Measurements from ENCODE around the gene AAMDC. TPM values are rescaled to one million over a fixed set of nuclear protein-coding genes. Genes with fewer than 3 reads are reported as not detected.

AAMDC gene
- total RNA-seq, 4 donors from 2014 or later = 14.4 to 30.7 TPM; not detected in 2

GRCh38 chr11:77778549-77778948 is 42.4 kb upstream of the AAMDC start:
- Histone ChIP-seq H3K4me3 (no peak overlapping the region), H3K9me3 (no peaks in the 10 kb centered on the region), H3K27me3 (no peaks in the 10 kb centered on the region), H3K27ac (no peak overlapping the region), H3K36me3 (no peaks in the 10 kb centered on the region), H3K4me1 (peaks cover 0 to 3% (median 0%) of the 10 kb centered on the region in 4 donors)
- TF ChIP-seq EP300 (IDR thresholded peaks at IDR 0.05; ENCODE audit: low read depth) (no peak), CTCF (IDR thresholded peaks at IDR 0.05) (no peak), POLR2A (IDR thresholded peaks at IDR 0.05) (no peak), POLR2AphosphoS5 (IDR thresholded peaks at IDR 0.05) (no peak)
- intact Hi-C loops (cut with DNase I; ENCODE audit: low total_unique reads) (no loop called here), in situ Hi-C loops (cut with MboI; ENCODE audit: low pct_ligation_motif_present in 1 of 4, low pct_unique_long_range_greater_than_20kb in 1 of 4, low sequenced_read_pairs in 3 of 4) (no loop called here)
- 21 to 60% methylated on average over 1 of the region's 1 CpG for WGBS, 2 donors (ENCODE audit: low coverage in 1 of 2)
- no peak for DNase-seq

GRCh38 chr11:77779935-77780334 is 41.0 kb upstream of the AAMDC start:
- Histone ChIP-seq H3K4me1 (peaks cover 0 to 9% (median 0%) of the 10 kb centered on the region in 4 donors), H3K4me3 (no peak overlapping the region), H3K27me3 (no peaks in the 10 kb centered on the region), H3K27ac (no peak overlapping the region), H3K36me3 (no peaks in the 10 kb centered on the region), H3K9me3 (no peaks in the 10 kb centered on the region)
- no peak for DNase-seq
- intact Hi-C loops (cut with DNase I; ENCODE audit: low total_unique reads) (no loop called here), in situ Hi-C loops (cut with MboI; ENCODE audit: low pct_ligation_motif_present in 1 of 4, low pct_unique_long_range_greater_than_20kb in 1 of 4, low sequenced_read_pairs in 3 of 4) (no loop called here)
- TF ChIP-seq POLR2AphosphoS5 (IDR thresholded peaks at IDR 0.05) (no peak), EP300 (IDR thresholded peaks at IDR 0.05; ENCODE audit: low read depth) (no peak), CTCF (IDR thresholded peaks at IDR 0.05) (no peak), POLR2A (IDR thresholded peaks at IDR 0.05) (no peak)

- intact Hi-C loops (cut with DNase I; ENCODE audit: low total_unique reads) = no loop called here
- Histone ChIP-seq H3K27me3 (no peaks in the 10 kb centered on the region), H3K36me3 (no peaks in the 10 kb centered on the region), H3K4me1 (peaks cover 0 to 18% (median 0%) of the 10 kb centered on the region in 4 donors), H3K9me3 (no peaks in the 10 kb centered on the region), H3K27ac (no peak overlapping the region), H3K4me3 (no peak overlapping the region)
- 94 to 100% methylated on average over 1 of the region's 1 CpG for WGBS, 2 donors (ENCODE audit: low coverage in 1 of 2)
- in situ Hi-C loops (cut with MboI; ENCODE audit: low pct_ligation_motif_present in 1 of 4, low pct_unique_long_range_greater_than_20kb in 1 of 4, low sequenced_read_pairs in 3 of 4) = no loop called here
- no peak for TF ChIP-seq POLR2A (IDR thresholded peaks at IDR 0.05)
- TF ChIP-seq POLR2AphosphoS5 (IDR thresholded peaks at IDR 0.05) = no peak
- no peak for TF ChIP-seq EP300 (IDR thresholded peaks at IDR 0.05; ENCODE audit: low read depth)
- no peak for TF ChIP-seq CTCF (IDR thresholded peaks at IDR 0.05)
- DNase-seq = no peak
These were observed 37.9 kb upstream of the AAMDC start for GRCh38 chr11:77783025-77783424.

GRCh38 chr11:77784572-77784971 is 36.4 kb upstream of the AAMDC start:
- H3K4me3 ChIP-seq = no peak overlapping the region
- TF ChIP-seq POLR2A (IDR thresholded peaks at IDR 0.05) (no peak), POLR2AphosphoS5 (IDR thresholded peaks at IDR 0.05) (no peak), CTCF (IDR thresholded peaks at IDR 0.05) (no peak), EP300 (IDR thresholded peaks at IDR 0.05; ENCODE audit: low read depth) (no peak)
- H3K27me3 ChIP-seq = no peaks in the 10 kb centered on the region
- intact Hi-C loops (cut with DNase I; ENCODE audit: low total_unique reads) = no loop called here
- no peak overlapping the region for H3K27ac ChIP-seq
- DNase-seq = no peak
- in situ Hi-C loops (cut with MboI; ENCODE audit: low pct_ligation_motif_present in 1 of 4, low pct_unique_long_range_greater_than_20kb in 1 of 4, low sequenced_read_pairs in 3 of 4) = no loop called here
- peaks cover 0 to 18% (median 0%) of the 10 kb centered on the region in 4 donors for H3K4me1 ChIP-seq
- no peaks in the 10 kb centered on the region for H3K9me3 ChIP-seq
- 67 to 74% methylated on average over 1 to 3 of the region's 3 CpGs for WGBS, 2 donors (ENCODE audit: low coverage in 1 of 2)
- H3K36me3 ChIP-seq = no peaks in the 10 kb centered on the region
